GM19328 (cell line): ENCODE results near the gene TENT5D.
"Not testable (repeated sequence)": the region's sequence is repeated elsewhere in the genome, so short reads cannot be mapped to it uniquely, and the experiment has no call there.

ENCODE experiments used
- ATAC-seq: cut with Tn5 transposase; IDR thresholded peaks from one replicate; pipeline ENCODE4 v1.9.1; 2021; ENCODE audit warnings: mild to moderate bottlenecking, moderate library complexity; ENCODE audit not compliant: unreplicated experiment

The TENT5D gene

DNA sequence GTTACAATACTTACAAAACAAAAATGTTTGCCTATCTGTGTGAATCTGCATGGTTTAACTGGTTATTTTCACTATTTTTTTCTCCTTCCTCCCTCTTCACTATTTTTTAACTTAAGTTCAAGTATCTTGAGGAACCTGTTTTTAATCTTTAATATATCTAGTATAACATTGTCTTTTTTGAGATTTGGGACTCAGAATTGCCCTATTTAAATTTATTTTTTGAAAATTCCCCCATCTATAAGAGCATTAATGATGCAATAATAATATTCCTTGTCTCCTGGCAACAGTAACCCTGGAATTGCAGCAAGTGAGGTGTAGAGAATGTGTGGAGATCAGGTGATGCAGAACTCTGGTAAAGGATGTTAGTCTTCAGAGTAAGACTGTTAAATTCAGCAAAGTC is at the start of gene TENT5D:
Gene TENT5D, plus strand, starts transcription at position 301 of the 400 bp plus-strand sequence. CDS start 22,093 bp downstream, outside the sequence.
- no peak for ATAC-seq

- not testable (repeated sequence) for ATAC-seq
Measured at GRCh38 chrX:80385651-80386050, 34.6 kb upstream of the TENT5D start.

DNA sequence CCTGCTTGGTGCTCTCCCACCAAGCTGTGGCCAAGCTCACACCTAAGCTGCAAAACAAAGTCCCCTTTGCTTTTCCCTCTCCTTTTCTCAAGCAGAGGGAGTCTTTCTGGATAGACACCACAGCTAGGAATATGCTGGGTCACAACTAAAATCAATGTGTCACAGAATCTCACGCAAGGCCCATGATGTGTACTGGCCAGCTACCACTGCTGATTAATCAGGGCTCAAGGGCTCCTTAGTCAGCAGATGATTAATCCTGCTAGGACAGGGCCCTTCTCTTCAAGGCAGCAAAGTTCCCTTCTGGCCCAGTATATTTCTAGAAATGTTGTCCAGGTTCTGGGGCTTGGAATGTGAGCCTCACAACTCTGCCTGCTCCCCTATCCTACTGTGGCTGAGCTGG is 32.0 kb upstream of the TENT5D start:
- ATAC-seq: no peak

GRCh38 chrX:80412042-80412441 is 8.2 kb upstream of the TENT5D start:
- no peak for ATAC-seq

- ATAC-seq: no peak
Measured at GRCh38 chrX:80423000-80423399, 2.8 kb downstream of the TENT5D start.

DNA sequence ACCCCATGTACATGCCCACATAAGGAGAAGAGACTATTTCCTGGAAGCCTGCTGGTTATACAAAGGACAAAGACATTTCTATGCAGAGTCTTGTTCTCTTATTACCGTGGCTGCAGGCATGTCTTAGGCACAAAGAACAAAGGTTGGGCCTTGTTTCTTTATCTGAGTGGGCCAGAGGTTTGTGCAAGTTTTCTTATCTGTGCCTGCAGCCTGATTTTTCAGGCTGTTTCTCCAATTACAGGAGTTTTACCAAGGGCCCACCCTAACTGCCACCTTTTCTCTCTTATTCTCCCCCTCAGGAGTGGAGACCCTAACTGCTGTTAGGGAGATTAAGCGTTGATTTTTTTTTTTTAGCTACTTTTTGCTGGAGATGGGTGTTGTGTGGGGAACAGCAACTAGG is 3.5 kb downstream of the TENT5D start:
- ATAC-seq: no peak

DNA sequence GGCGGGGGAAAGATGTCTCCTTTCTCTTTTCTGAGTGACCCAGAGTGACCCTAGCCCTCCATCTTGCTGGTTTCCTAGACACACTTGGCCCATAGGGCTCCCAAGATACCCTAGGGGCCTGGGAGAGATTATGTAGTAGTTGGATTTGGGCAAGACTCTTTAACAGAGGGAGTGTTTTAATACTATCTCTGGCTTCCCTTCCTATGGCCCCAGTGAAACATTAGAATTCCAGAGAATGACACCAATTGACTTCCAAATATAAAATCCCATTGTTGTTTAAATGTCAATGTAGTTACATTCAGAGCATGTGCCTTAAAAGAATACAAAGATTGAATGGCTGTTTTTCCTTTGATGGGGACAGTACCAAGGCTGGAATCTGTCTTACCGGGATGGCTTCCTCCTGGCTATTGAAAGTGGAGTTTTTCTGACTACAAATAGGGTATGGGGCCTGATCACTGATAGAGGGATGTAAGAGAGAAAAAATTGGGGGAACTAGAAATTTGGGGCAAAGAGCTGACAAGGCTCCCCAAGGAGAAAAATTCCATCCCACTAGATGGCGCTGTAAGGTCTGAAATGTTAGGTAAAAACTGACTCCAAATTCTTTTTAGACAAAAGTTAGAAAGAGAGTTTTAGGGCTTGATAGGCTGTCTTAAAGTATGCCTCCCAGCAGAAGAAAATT is 10.7 kb downstream of the TENT5D start:
- no peak for ATAC-seq

DNA sequence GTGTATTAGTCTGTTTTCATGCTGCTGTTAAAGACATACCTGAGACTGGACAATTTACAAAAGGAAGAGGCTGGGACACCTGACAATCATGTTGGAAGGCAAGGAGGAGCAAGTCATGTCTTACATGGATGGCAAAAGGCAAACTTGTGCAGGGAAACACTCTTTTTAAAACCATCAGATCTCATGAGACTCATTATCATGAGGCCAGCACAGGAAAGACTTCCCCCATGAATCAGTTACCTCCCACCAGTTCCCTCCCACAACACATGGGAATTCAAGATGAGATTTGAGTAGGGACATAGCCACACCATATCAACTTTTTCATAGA is 11.2 kb downstream of the TENT5D start:
- ATAC-seq: no peak

DNA sequence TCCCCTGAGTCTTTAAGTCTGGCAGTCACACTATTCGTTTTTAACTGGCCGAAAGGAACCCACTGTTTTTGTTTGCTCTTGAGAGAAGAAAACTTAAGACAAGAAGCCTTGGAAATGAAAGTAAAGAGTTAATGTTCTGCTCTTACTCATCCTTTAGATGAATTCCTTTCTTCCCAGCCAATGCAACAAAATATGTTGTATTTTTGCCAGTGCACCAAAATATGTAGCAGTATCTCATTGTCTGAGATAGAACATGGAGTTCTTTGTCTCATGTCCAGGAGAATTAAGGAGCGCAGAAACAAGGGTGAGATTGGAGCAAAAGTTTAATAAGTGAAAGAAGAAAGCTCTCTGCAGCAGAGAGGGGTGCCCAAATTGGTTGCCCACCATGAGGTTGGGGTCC is 12.2 kb downstream of the TENT5D start:
- ATAC-seq: no peak

GRCh38 chrX:80432863-80433262 is 12.6 kb downstream of the TENT5D start:
- ATAC-seq: no peak

DNA sequence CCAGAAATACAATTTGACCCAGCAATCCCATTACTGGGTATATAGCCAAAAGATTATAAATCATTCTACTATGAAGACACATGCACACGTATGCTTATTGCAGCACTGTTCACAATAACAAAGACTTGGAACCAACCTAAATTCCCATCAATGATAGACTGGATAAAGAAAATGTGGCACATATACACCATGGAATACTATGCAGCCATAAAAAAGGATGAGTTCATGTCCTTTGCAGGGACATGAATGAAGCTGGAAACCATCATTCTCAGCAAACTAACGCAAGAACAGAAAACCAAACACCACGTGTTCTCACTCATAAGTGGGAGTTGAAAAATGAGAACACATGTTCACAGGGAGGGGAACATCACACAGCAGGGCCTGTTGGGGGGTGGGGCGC is 47.9 kb downstream of the TENT5D start:
- not testable (repeated sequence) for ATAC-seq

DNA sequence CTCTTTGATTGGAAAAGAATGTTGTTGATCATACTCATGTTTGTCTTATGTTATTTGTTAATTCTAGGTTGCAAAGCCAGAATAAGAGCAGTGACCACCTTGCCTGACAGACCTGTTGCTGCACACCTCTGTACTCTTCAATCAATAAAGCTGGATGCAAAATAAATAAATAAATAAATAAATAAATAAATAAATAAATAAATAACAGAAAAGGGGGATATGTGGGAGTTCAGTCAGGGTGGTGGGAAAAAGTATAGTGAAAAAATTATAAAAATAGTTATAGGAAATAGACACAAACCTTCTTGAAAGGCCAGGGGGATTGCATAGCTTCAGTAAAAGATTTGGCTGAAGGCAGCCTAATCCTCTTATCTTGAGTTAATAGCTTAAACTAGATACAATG is 51.3 kb downstream of the TENT5D start:
- ATAC-seq: no peak

DNA sequence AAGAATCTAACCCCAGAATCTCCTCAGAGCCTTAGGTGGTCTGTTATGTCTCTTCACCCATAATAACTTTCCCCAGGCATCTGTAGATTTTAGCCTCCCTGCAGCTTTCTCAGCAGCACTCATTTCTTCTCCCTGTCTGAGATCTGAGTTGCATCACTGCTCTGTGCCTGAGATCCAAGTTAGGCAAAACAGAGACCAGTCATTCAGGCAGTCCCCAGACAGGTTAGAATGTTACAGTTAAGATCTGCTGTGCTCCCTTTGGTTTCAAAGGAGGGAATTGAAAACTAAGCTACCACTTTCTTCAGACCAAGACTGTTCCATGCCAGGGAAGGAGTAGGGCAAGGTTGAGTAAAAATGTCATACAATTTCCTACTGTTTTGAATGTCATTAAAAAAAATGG is 65.3 kb downstream of the TENT5D start:
- ATAC-seq: no peak

GRCh38 chrX:80486299-80486698 is 66.1 kb downstream of the TENT5D start:
- ATAC-seq: no peak

DNA sequence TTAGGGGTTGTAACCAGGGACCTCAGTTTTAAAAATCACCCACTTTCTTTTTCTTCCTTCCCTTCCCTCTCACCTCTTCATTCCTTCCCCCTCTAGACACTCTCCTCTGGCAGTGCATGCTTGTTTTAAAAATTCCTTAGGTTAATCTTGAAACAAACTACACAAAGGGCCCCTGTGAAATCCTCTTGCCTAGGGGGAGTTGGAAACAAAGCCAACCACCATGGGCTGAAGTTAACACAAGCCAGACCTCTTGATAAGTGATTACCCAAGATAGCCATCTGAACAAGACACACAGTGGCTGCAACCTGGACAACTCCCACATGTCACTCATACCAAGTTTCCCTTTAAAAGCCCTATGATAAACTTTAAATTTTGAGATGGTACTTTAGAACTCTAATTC is 68.9 kb downstream of the TENT5D start:
- ATAC-seq: no peak
